GM23338 (cell line): ENCODE data around the gene HIGD1B. TPM values are rescaled to one million over a fixed set of nuclear protein-coding genes. Genes with fewer than 3 reads are reported as not detected.

Experiments
- ATAC-seq: fragments of 200-7000 bp; cut with Tn5 transposase; 3 replicates; pipeline ENCODE4 v1.9.1; 2020
- DNase-seq: peaks from one replicate; pipeline ENCODE4 v3.0.0-alpha.2; 2015; ENCODE audit warnings: low spot score
- H2AFZ ChIP-seq: fragments of 200-600 bp; sonication (generic); 2 replicates; pipeline ENCODE4 v1.8.0; 2016; ENCODE audit warnings: antibody characterized with exemption, mild to moderate bottlenecking, moderate library complexity
- H3F3A ChIP-seq: fragments of 200-600 bp; sonication (generic); replicated peaks from 2 replicates; pipeline ENCODE4 v1.8.0; 2017; ENCODE audit warnings: antibody characterized with exemption, mixed run types, low read depth
- H3K27ac ChIP-seq: fragments of 200-600 bp; sonication (generic); 2 replicates; pipeline ENCODE4 v1.6.1; 2016; ENCODE audit warnings: low read depth
- H3K27me3 ChIP-seq: fragments of 200-600 bp; sonication (generic); 2 replicates; pipeline ENCODE4 v1.8.0; 2016; ENCODE audit warnings: mild to moderate bottlenecking, mixed run types, moderate library complexity; ENCODE audit not compliant: insufficient read depth
- H3K36me3 ChIP-seq: fragments of 200-600 bp; sonication (generic); 2 replicates; pipeline ENCODE4 v1.8.0; 2016; ENCODE audit warnings: mild to moderate bottlenecking; ENCODE audit not compliant: insufficient read depth
- H3K4me1 ChIP-seq: fragments of 200-600 bp; sonication (generic); 2 replicates; pipeline ENCODE4 v1.8.0; 2016; ENCODE audit warnings: mild to moderate bottlenecking, moderate library complexity; ENCODE audit not compliant: insufficient read depth
- H3K4me2 ChIP-seq: fragments of 200-600 bp; sonication (generic); 2 replicates; pipeline ENCODE4 v1.7.1; 2017; ENCODE audit warnings: mixed run types
- H3K4me3 ChIP-seq: fragments of 200-600 bp; sonication (generic); 2 replicates; pipeline ENCODE4 v1.6.1; 2016; ENCODE audit warnings: mixed run types
- H3K79me2 ChIP-seq: fragments of 200-600 bp; sonication (generic); replicated peaks from 2 replicates; pipeline ENCODE4 v1.8.0; 2017; ENCODE audit warnings: mild to moderate bottlenecking; ENCODE audit not compliant: insufficient read depth
- H3K9me2 ChIP-seq: fragments of 200-600 bp; sonication (generic); 2 replicates; pipeline ENCODE4 v1.8.0; 2017; ENCODE audit not compliant: insufficient read depth
- H4K20me1 ChIP-seq: fragments of 200-600 bp; sonication (generic); replicated peaks from 2 replicates; pipeline ENCODE4 v1.8.0; 2017; ENCODE audit warnings: mild to moderate bottlenecking; ENCODE audit not compliant: insufficient read depth
- H3K27ac Mint-ChIP-seq: 2 replicates; pipeline ENCODE4 v1.8.0; 2020; ENCODE audit warnings: inconsistent platforms, mild to moderate bottlenecking, moderate library complexity, mixed read lengths
- H3K27me3 Mint-ChIP-seq: 3 replicates; pipeline ENCODE4 v1.8.0; 2022; ENCODE audit warnings: low read depth, mild to moderate bottlenecking, moderate library complexity, mixed read lengths, inconsistent platforms; ENCODE audit not compliant: insufficient read depth, poor library complexity
- H3K36me3 Mint-ChIP-seq: 3 replicates; pipeline ENCODE4 v1.8.0; 2021; ENCODE audit warnings: low read depth, mild to moderate bottlenecking, inconsistent platforms, moderate library complexity, mixed read lengths
- H3K4me1 Mint-ChIP-seq: 3 replicates; pipeline ENCODE4 v1.8.0; 2020; ENCODE audit warnings: mild to moderate bottlenecking, inconsistent platforms, mixed read lengths
- H3K4me3 Mint-ChIP-seq: 3 replicates; pipeline ENCODE4 v1.8.0; 2021; ENCODE audit warnings: moderate library complexity, mild to moderate bottlenecking, inconsistent platforms, mixed read lengths
- H3K9me3 Mint-ChIP-seq: 3 replicates; pipeline ENCODE4 v1.8.0; 2020; ENCODE audit warnings: moderate library complexity, mild to moderate bottlenecking, inconsistent platforms, mixed read lengths
- CREB1 ChIP-seq: fragments of 250-450 bp; sonication (Bioruptor Pico); IDR thresholded peaks from 2 replicates; pipeline ENCODE4 v1.5.0; 2020; ENCODE audit warnings: low read depth, mild to moderate bottlenecking, moderate library complexity
- ETS1 ChIP-seq: IDR thresholded peaks from 2 replicates; pipeline ENCODE4 v1.6.1; 2016; ENCODE audit warnings: antibody characterized with exemption
- ZNF114 ChIP-seq: fragments of 250-450 bp; sonication (Bioruptor Pico); IDR thresholded peaks from 2 replicates; pipeline ENCODE4 v1.5.0; 2020; ENCODE audit warnings: mild to moderate bottlenecking, moderate library complexity
- ZNF462 ChIP-seq: fragments of 250-450 bp; sonication (Bioruptor Pico); IDR thresholded peaks from 2 replicates; pipeline ENCODE4 v1.5.0; 2020; ENCODE audit warnings: mild to moderate bottlenecking, moderate library complexity
- polyA plus RNA-seq: library from polyadenylated mRNA; unstranded; fragments of >200 nt; fragmentation: Nextera tagmentation; extraction: Ambion mirVana; gene quantifications from 2 replicates; pipeline ENCODE4 v1.2.1, GENCODE V29; 2016
- total RNA-seq: library from RNA; depleted of rRNA; stranded (reverse); fragments of >200 nt; shearing (Covaris generic); gene quantifications from 2 replicates; pipeline ENCODE4 v1.2.3, GENCODE V29; 2014

The HIGD1B gene
- total and polyA plus RNA-seq, 2 experiments from 2014 or later = not detected

- no peak for TF ChIP-seq ZNF462 (CRISPR knock-in tag)
- TF ChIP-seq ETS1 = no peak
Observed at GRCh38 chr17:44804302-44805089, 43.2 kb upstream of the HIGD1B start (continued).

GRCh38 chr17:44807093-44807816, 40.4 kb upstream of the HIGD1B start:
- H3K4me3 ChIP-seq = no peak overlapping the region
- H3K36me3 ChIP-seq = peaks cover 28% of the 10 kb centered on the region
- peaks cover 72% of the 10 kb centered on the region for H4K20me1 ChIP-seq
- H3K79me2 ChIP-seq = peaks cover 93% of the 10 kb centered on the region
- no peak overlapping the region for H2AFZ ChIP-seq
- H3K9me3 Mint-ChIP-seq = no peaks in the 10 kb centered on the region
- H3K36me3 Mint-ChIP-seq = peaks cover 61% of the 10 kb centered on the region
- no peaks in the 10 kb centered on the region for H3K27me3 ChIP-seq
- no peak overlapping the region for H3K27ac ChIP-seq
- ATAC-seq = no peak
- H3K4me2 ChIP-seq = no peak overlapping the region
- H3K4me3 Mint-ChIP-seq = no peak overlapping the region
- no peak overlapping the region for H3K27ac Mint-ChIP-seq
- peaks cover 9% of the 10 kb centered on the region; the same call in 1 of the 2 replicates for H3K4me1 ChIP-seq
- no peak for DNase-seq
- peaks cover 2% of the 10 kb centered on the region; the same call in 1 of the 2 replicates for H3F3A ChIP-seq
- TF ChIP-seq ZNF114 (CRISPR knock-in tag) (no peak), CREB1 (CRISPR knock-in tag) (no peak)
- peaks cover 9% of the 10 kb centered on the region for H3K27me3 Mint-ChIP-seq
- H3K9me2 ChIP-seq = no peaks in the 10 kb centered on the region
- H3K4me1 Mint-ChIP-seq = peaks cover 6% of the 10 kb centered on the region; the same call in 2 of the 3 replicates
